GM18511 (cell line): ENCODE measurements around the gene APOB.
A peak's percentile ranks its signal among the peaks of the same experiment; 100 is the strongest.

Experiments used
- ATAC-seq: cut with Tn5 transposase; IDR thresholded peaks from one replicate; pipeline ENCODE4 v1.9.1; 2021; ENCODE audit warnings: mild to moderate bottlenecking, moderate library complexity; ENCODE audit not compliant: unreplicated experiment

The APOB gene

GRCh38 chr2:21050164-21050563 is 6.3 kb upstream of the APOB start:
- ATAC-seq: no peak

- ATAC-seq: no peak
Measured at GRCh38 chr2:21047141-21048009, 3.5 kb upstream of the APOB start.

- ATAC-seq: no peak
Measured at GRCh38 chr2:21046506-21046905, 2.6 kb upstream of the APOB start.

- no peak for ATAC-seq
Measured at GRCh38 chr2:21044694-21045371, 960 bp upstream of the APOB start.

GRCh38 chr2:21042958-21043743 is 722 bp downstream of the APOB start:
- peak; percentile 88 for ATAC-seq

- no peak for ATAC-seq
Measured at GRCh38 chr2:21042708-21042957, 1.2 kb downstream of the APOB start.

- ATAC-seq: no peak
Measured at GRCh38 chr2:21041943-21042707, 1.7 kb downstream of the APOB start.

- no peak for ATAC-seq
Measured at GRCh38 chr2:21041462-21041861, 2.4 kb downstream of the APOB start.

GRCh38 chr2:21040468-21041377 is 3.1 kb downstream of the APOB start:
- no peak for ATAC-seq

- ATAC-seq: no peak
Measured at GRCh38 chr2:21039979-21040467, 3.9 kb downstream of the APOB start.

GRCh38 chr2:21039080-21039556 is 4.8 kb downstream of the APOB start:
- no peak for ATAC-seq

GRCh38 chr2:21038403-21039073 is 5.3 kb downstream of the APOB start:
- no peak for ATAC-seq

- ATAC-seq: no peak
Measured at GRCh38 chr2:21037671-21038108, 6.2 kb downstream of the APOB start.

- ATAC-seq: no peak
Measured at GRCh38 chr2:21036708-21037670, 6.9 kb downstream of the APOB start.

- ATAC-seq: no peak
Measured at GRCh38 chr2:21035974-21036707, 7.7 kb downstream of the APOB start.

- no peak for ATAC-seq
Measured at GRCh38 chr2:21035282-21035973, 8.4 kb downstream of the APOB start.

- ATAC-seq: no peak
Measured at GRCh38 chr2:21034972-21035279, 8.9 kb downstream of the APOB start.
